GM23248 (cell line): ENCODE results near the gene PTEN.

Source experiments
- EZH2 ChIP-seq: fragments of 200-600 bp; sonication (generic); IDR thresholded peaks from 2 replicates; pipeline ENCODE4 v1.6.1; 2018; ENCODE audit warnings: antibody characterized with exemption, mild to moderate bottlenecking; ENCODE audit not compliant: insufficient read depth, poor library complexity, severe bottlenecking
- EZH2phosphoT487 ChIP-seq: fragments of 200-600 bp; sonication (generic); IDR thresholded peaks from 2 replicates; pipeline ENCODE4 v1.6.1; 2018; ENCODE audit warnings: antibody characterized with exemption, moderate library complexity, mild to moderate bottlenecking, low read depth; ENCODE audit not compliant: insufficient read depth

DNA sequence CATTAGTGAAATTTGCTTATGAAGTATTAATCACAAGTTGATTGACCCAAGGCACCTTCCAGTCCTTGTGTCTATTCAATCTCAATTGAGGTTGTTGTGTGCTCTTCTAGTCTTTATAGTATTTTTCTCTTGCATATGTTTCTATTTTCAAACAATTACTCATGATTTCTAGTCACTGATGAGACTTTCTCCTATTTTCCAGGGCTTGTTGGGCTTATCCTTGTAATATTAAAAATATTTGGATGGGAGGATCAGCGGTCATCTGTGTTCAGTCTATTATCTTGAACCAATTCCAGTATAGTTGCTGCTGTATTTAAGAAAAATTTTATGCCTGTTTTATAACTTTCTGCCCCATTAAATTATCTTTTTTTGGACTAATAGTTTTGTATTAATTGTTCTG, 154.4 kb downstream of the PTEN start:
- TF ChIP-seq EZH2phosphoT487 = no peak
- TF ChIP-seq EZH2 = no peak
